Occipital lobe (tissue), 2 donors: ENCODE data around the gene ITPR2. TPM values are rescaled to one million over a fixed set of nuclear protein-coding genes. Genes with fewer than 3 reads are reported as not detected.
"Not testable (repeated sequence)": the region's sequence is repeated elsewhere in the genome, so short reads cannot be mapped to it uniquely, and the experiment has no call there.

ENCODE experiments used
- DNase-seq: peaks from one replicate; lab custom pipeline; 2025; lab: John Stamatoyannopoulos, UW
- total RNA-seq: library from RNA; depleted of rRNA; stranded (reverse); fragments of >200 nt; gene quantifications from one replicate; pipeline ENCODE4 v1.2.3, GENCODE V29; 2014

The ITPR2 gene
- total RNA-seq, 1 donor from 2014 or later, result 31.0 TPM

DNA sequence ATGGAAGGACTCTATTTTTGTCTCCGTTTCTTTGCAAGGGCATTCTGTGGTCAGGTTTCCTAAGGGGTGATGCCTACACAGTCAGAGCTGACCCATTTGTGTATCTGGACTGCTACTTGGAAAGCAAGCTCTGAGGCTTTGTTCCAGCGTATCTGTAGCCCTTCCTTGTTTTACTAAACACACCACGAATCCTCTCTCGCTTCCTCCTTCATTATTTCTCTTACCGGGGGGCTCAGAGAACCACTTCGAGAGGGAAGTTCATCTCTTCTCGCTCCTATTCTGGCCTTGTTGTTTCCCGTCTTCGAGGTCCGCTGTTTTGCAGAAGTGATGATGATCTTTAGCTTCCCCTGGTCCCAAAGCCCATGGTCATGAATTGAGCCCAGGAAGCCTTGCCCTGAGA lies 472.9 kb downstream of the ITPR2 start:
- no peak for DNase-seq

DNA sequence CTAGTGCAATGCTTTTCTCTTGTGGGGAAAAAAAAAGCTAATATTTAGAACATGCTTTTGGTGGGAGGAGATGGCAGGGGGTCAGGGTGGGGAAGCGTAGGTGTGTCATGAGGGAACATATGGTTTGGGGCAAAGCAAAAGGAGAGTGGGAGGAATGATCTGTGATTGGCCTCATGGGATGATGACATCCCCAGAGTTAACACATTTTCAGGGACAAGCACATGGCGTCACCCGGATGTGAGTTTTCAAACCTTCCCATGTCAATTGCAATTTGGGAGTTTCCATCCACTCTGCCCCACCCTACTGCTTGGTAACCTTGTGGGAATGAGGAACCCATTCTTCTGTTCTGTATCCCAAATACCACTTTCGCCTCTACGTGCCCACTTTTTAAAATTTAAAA lies 473.4 kb downstream of the ITPR2 start:
- DNase-seq, result no peak

DNA sequence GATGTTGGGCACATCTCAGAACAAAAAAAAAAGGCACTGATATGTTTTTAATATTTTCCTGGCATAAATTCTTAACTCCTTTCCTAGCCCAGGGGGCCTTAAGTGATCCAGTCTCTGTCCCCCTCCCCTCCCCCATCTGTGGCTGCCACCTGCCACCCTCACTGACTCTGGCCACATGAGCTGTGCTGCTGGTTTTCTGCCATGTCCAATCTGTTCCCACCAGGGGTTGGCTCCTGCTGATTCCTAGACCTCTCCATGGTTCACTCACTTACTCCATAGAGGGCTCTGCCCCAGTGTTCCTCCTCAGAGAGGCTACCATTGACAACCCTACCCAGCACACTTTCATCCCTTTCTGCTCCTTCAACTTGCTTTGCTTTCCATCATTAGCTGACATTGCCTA lies 474.3 kb downstream of the ITPR2 start:
- DNase-seq, result no peak

DNA sequence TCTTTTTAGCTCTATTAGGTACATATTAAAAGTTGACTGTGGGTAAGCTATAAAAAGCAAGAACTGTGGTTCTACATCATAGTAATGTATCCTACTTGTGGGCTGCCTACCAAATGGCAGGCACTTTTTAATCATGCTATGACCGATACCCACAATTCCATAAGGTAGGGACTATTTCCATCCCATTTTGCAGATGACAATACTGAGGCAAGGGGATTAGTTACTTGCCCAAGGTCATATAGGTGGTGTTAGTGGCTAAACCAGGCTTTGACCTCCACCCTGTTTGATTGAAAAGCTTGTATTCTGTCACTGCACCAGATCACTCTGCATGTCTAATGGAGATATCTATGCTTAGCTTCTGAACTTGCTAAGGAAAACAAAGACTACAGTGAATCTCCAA lies 485.7 kb downstream of the ITPR2 start:
- no peak for DNase-seq

DNA sequence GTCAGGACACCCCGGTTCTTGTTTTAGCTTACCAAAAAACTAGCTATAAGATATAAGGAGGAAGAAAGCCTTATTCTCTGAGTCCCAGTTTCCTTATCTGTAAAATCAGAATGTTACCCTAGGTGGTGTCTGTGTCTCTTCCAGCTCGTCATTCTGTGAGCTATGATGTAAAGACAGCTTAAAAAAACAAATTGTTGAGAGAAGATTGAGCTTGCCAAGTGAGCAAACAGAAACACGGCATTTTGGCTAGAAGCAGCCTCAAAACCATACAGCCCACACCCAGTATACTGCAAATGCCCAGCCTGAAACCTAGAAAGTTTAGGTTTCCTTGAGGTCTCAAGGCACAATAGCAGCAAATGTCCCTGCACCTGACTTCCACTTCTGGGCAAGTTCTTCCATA lies 486.3 kb downstream of the ITPR2 start:
- DNase-seq, result no peak

DNA sequence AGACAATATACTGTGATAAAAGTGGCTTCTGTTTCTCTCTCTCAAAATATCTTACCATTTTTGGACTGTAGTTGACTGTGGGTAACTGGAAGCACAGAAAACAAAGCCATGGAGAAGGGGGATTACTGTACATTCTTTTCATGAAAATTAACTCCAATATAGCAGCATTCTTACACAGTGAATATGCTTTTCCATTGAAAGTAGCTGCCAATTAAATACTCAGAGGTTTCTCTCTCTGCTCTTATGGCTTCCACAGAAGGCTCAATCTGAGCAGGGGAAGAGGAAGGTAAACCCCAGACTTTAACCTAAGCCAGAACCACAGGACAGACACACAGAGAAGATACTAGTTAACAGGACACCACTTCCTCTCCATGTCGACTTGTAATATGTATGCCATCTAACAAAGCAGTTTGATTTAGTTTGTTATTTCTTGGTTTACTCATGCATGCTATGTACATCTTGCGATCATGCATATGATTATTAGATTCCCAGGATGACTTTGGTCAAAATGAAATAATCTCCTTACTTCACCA lies 487.5 kb downstream of the ITPR2 start:
- DNase-seq, result no peak

DNA sequence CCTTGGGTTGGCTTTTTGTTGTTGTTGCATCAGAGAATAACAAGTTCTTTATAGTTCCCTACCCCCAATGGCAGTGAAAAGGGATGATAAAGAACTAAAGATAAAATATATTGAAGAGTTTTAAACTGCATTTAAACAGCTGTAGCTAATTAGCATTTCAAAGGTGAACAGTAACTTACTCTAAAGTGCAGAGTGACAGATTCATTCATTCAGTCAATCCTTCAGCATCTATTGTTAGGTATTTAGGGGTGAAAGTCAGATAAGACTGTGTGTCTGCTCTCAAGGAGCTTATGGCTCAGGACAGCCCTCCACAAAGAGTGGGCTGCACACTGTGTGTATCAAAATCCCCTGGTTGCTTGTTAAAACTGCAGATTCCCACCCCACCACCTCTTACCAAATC lies 491.5 kb downstream of the ITPR2 start:
- no peak for DNase-seq

DNA sequence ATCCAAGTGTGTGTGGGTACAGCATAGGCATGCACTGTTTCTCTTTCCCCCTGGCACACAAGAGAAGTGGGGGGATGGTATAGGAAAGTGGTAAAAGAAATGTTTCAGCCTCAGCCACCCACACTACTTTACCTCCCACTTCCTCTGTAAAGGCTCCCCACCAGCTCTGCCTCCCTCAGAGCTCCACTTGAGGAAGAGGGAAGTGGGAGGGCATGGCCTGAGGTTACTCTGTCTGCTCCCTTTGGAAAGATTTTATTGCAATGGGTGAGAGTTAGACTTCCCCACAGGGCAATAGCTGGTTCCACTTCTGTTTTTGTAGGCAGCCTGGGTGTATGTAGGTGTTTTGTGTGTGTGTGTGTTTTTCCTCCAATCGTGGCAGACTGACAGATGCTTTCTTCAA lies 492.3 kb downstream of the ITPR2 start:
- DNase-seq, result no peak

DNA sequence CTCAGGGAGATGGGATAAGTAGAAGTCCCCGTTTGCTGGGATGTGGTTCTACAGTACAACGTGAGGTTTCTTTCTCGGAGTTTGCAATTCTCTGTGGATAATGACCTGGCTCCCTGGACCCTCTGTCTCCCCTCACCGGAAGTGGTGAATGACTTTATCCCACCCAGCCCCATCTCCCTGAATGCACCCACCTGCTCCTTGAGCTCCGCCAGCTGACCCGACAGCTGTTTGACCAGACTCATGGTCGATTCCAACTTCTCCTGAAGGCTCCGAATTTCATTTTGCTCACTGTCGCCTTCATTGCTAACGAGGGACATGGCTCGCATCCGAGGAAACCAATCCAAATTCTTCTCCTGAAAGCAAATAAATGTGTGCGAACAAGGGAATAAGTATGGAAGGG lies 493.0 kb downstream of the ITPR2 start:
- DNase-seq, result no peak

DNA sequence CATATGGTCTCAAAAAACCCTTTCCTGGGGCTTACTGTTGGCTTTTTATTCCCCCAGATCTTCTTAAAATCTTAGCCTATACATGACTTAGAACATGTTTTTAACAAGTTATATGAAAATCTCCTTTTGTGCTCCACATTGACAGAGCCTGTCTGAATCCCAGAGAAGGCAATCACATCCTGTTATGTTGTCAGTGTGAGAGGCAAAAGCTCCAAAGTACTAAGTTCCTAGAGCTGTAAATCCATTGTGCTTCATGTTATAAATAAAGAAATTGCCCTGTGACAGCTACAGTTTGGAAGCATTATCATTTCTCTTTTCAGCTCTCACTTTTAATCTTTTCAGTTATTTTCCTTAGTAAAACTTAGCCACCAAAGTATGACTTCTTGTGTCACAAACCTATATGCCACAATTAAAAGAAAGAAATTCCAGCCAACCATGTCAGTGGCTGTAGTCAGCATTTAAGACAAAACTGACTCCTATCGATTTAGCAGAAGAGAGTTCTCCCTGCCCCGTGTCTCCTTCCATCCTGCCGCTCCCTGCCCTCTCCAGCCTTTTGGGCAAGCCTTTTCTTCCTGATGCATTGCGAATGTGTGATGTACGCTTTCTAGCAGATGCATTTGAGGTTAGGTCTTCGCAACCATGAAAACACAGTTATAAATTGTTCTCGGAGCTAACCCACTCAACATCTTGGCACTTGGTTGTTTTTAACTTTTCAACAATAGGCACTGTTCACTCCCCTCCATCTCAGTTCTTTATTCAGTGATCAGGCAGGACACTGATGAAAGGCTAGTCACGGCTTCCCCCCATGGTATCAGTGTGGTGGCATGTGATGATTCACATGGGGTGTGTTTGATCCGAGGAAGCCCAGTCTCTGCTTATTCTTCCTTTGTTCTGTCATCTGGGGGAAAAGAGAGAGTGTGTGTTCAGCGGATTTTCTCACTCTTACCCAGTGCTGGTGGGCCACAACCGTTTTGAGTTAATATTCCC lies 494.1 kb downstream of the ITPR2 start:
- peak; percentile 69 for DNase-seq

DNA sequence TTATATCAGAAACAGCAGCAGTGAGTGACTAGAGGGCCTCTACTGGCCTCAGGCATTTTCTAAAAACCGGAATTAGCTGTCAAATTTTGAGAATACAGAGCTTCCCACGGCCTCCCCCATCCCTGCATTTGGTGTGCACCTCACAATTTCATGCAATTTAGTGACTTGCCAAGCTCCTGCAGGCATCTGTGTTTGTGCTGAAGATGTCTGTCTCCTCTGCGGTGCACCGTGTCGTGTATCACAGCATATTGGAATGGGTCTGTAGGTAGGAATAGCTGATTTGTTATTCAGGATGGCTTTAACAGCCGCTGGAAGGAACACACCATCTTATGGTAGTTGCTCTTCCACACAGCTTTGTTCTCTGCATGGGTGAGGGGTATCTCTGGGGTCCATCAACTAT lies 497.3 kb downstream of the ITPR2 start:
- no peak for DNase-seq

DNA sequence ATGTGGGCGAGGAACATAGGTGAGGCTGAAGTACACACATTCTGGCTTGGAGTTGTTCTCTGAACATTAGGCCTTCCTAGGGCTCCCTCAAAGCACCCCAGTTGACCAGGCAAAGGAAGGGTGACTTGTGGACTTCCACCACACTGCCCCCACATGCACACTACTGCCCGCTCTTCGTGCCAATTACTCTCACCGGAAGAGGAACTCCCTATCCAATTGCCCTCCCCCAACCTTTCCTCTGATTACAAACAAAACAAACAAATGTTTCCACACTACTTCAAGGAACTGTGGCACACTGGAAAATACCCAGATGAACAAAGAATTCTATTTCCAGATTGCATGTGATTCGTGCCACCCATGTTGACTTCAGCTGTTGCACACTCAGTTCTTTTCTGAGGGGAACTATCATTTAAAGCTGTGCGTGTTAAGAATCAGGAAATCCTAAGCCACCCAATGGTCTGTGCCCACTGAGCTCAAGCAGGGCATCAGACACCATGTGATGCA lies 498.3 kb downstream of the ITPR2 start:
- DNase-seq, result no peak

DNA sequence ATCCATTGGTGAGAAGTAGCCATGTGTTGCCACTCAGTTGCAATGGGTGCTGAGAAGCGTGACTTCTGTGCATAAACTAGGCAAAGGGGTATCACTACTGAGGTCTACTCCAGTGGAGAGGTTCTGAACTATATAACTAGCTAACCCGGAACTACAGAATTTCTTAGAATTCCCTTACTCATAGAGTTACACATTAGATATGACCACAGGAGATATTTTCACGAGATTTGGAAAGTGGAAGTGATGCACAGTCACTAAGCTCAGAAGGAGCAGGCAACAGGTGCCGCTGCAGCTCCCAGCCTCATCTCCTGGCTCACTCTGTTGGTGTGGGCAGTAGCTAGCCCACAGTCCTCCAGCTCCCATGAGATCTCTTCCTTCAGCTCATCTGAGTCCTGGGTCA lies 501.0 kb downstream of the ITPR2 start:
- DNase-seq, result no peak

DNA sequence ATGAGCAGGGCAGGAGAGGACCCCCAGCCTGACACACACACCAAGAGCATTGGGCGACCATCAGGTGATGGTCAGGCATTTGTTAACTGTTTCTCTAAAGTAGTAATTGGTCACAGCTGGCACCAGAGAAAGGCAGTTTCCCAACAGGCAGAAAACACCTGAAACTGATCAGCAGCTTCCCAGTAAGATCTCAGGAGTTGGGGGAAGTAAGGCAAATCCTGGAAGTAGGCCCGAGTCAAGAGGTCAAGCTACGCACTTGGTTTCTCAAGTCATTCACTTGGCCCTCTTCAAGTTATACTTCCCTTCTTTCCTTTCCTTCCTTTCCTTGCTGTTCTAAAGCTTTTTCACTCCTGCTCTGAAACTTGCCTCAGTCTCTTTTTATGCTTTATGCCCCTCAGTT lies 501.9 kb downstream of the ITPR2 start:
- DNase-seq, result no peak

DNA sequence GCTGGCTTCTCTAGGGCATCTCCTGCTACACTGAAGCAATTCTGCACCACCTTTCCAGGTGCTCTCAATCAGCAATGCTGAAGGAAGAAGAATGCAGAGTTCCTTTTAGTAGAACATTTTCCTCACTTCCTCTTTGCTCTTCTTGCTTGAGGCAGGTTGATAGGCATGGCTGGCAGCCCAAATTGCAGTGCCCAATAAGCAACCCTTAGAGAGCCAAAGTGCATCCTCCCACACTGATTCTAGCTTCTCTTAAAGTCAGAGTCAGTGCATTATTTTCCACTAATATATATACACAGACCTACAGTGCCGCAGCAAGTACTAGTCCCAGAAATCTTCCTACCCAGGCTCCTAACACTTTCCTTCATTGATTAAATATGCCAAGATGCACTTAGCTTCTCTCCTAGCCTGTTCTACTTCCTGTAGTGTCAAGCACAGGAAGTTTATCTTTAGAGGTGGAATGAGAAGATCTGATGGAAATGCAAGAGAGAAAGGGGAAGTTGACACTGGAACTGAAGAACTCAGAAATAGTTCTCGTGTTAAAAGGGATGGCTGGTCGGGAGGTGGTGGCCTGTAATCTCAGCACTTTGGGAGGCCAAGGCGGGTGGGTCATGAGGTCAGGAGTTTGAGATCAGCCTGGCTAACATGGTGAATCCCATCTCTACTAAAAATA lies 504.9 kb downstream of the ITPR2 start:
- DNase-seq, result no peak

DNA sequence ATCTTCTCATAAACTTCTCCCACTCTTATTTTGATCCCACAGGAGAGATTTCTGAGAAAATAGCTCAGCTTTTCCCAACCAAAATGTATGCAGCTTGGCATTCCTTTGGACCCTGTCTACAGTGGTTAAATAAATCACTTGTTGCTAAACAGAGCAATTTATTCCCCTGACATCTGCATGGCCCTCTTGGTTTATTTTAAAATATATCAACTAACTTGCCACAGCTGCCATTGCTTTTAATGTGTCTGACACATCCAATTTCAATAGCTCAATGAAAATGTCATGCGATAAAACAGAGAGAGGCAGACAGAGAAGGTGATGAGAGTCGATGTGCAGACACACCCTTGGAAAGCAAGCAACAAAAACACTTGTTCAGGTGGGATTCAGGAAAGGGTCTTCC lies 509.3 kb downstream of the ITPR2 start:
- no peak for DNase-seq

DNA sequence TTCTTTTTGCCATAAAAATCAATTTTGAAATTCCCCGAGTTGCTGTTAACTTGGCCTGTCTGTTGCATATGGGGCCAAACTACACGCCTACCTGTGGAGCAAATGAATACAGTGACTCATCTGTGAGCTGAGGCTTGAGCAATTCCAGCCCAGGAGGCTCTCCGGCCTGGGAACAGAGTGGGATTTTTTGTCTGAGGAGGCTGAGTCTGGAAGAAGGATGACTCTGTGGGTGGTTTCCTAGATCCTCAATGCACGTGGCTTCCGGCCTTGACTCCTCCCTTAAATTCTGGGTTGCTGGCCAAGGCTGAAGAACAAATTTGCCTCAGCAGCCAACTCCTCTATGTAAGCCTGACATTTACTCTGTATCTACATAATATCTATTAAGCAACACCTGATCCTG lies 513.5 kb downstream of the ITPR2 start:
- no peak for DNase-seq

DNA sequence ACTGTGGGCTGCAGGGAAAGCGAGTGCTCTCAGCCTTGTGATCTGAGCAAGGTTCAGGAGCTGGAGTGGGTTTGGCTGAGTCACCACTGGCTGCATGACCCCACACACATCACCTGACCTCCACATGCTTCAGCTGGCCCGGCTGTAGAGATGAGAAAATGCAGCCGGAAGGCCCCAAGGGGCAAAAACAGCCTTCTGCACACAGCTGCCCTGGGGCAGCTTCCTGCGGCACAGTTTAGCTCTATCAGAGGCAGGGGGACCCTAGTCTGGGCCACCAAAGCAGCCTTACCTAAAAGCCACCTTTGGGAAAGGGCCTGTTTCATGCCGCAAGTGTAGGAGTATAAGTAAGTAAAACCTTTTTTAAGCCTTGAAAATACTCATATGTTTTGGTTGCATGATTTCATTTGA lies 514.3 kb downstream of the ITPR2 start:
- DNase-seq, result no peak

DNA sequence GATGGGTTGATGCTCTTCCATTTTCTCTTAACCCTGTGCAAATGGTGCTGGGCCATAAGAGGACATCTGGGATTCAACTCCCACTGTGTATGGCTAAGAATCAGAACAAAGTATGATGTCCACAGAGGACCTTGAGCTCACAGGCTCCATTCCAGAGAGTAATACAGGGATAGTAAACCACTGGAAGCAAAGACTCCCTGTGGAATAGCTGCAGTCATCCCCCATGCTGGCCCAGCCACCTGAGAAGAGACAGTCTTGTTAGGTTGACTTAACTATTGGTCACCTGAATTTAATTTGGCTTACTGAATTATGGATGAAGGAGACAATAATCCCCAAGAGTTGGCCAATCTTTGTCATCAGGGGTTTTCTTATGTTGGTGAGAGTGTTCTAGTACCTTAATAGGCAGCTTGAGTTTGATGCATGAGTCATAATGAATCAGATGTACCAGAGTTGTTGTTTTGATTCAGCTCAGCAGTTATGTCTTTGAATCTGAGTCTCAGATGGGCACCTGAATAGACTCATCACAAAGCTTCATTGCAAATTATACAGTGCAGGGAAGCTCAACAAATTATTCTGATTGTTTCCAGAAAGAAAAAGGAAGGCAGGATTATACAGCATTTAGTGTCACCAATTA lies 514.9 kb downstream of the ITPR2 start:
- DNase-seq, result no peak

DNA sequence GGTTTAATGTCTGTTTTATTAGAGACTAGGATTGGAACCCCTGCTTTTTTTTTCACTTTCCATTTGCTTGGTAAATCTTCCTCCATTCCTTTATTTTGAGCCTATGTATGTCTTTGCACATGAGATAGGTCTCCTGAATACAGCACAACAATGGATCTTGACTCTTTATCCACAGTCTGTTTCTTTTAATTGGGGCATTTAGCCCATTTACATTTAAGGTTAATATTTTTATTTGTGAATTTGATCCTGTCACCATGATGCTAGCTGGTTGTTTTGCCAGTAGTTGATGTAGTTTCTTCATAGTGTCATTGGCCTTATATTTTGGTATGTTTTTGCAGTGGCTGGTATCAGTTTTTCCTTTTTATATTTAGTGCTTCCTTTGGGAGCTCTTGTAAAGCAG lies 518.9 kb downstream of the ITPR2 start:
- not testable (repeated sequence) for DNase-seq

DNA sequence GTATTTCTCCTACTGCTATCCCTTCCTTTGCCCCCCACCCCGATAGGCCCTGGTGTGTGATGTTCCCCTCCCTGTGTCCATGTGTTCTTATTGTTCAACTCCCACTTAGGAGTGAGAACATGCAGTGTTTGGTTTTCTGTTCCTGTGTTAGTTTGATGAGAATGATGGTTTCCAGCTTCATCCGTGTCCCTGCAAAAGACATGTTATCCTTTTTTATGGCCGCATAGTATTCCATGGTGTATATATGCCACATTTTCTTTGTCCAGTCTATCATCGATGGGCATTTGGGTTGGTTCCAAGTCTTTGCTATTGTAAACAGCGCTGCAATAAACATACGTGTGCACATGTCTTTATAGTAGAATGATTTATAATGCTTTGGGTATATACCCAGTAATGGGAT lies 522.5 kb downstream of the ITPR2 start:
- not testable (repeated sequence) for DNase-seq

DNA sequence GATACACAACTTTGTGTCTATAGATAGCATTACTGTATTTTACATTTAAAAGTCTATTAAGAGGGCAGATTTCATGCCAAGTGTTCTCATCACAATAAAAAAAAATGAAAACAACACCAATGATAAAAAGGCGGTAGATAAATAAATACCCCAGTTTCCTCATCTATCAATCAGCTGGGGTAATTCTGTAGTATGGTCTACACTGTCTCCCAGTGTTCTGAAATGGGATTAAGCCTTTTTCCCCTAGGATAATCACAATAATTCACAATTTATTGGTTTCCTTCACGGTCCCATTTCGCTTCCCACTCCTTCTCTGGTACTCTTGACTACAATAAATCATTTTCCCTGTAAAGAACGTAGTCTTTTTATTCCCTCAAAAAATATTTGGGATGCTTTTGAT lies 523.4 kb downstream of the ITPR2 start:
- no peak for DNase-seq
